ENCODE data around the gene YBX1.

DNA sequence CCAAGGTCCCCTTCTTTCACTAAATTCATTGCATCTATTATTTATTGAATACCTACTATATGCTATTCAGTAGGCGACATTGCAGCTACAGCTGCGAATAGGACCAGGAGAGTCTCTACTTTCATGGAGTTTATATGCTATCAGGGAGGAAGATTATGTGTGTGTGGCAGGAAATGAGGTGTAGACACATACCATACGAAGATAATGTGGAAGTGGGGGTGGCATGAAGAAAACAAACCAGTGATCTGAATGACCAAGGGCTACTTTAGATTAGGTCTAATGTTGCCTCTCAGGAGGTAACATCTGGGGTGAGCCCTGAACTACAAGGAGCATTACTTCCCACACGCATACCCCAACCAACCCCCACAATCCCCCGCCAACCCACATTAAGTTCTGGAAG is 25.0 kb upstream of the YBX1 start:
- TF ChIP-seq, protein P1, sequence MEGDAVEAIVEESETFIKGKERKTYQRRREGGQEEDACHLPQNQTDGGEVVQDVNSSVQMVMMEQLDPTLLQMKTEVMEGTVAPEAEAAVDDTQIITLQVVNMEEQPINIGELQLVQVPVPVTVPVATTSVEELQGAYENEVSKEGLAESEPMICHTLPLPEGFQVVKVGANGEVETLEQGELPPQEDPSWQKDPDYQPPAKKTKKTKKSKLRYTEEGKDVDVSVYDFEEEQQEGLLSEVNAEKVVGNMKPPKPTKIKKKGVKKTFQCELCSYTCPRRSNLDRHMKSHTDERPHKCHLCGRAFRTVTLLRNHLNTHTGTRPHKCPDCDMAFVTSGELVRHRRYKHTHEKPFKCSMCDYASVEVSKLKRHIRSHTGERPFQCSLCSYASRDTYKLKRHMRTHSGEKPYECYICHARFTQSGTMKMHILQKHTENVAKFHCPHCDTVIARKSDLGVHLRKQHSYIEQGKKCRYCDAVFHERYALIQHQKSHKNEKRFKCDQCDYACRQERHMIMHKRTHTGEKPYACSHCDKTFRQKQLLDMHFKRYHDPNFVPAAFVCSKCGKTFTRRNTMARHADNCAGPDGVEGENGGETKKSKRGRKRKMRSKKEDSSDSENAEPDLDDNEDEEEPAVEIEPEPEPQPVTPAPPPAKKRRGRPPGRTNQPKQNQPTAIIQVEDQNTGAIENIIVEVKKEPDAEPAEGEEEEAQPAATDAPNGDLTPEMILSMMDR (tag by site-specific recombination; IDR thresholded peaks at IDR 0.05), result no peak
- no peak for TF ChIP-seq ZNF335 (tag by site-specific recombination; conservative IDR thresholded peaks at IDR 0.05)
- TF ChIP-seq ZNF114 (tag by site-specific recombination; IDR thresholded peaks at IDR 0.05), result no peak
- no peak for TF ChIP-seq ZBTB8A (tag by site-specific recombination; IDR thresholded peaks at IDR 0.05)
- no peak for TF ChIP-seq ZNF341 (tag by site-specific recombination; IDR thresholded peaks at IDR 0.05; ENCODE audit: low read depth)
- TF ChIP-seq, protein P2, sequence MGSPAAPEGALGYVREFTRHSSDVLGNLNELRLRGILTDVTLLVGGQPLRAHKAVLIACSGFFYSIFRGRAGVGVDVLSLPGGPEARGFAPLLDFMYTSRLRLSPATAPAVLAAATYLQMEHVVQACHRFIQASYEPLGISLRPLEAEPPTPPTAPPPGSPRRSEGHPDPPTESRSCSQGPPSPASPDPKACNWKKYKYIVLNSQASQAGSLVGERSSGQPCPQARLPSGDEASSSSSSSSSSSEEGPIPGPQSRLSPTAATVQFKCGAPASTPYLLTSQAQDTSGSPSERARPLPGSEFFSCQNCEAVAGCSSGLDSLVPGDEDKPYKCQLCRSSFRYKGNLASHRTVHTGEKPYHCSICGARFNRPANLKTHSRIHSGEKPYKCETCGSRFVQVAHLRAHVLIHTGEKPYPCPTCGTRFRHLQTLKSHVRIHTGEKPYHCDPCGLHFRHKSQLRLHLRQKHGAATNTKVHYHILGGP (tag by site-specific recombination; IDR thresholded peaks at IDR 0.05), result no peak
- no peak for TF ChIP-seq ZSCAN30 (tag by site-specific recombination; IDR thresholded peaks at IDR 0.05)
- TF ChIP-seq ZNF830 (tag by site-specific recombination; IDR thresholded peaks at IDR 0.05; ENCODE audit: low read depth), result no peak
- TF ChIP-seq, protein P3, sequence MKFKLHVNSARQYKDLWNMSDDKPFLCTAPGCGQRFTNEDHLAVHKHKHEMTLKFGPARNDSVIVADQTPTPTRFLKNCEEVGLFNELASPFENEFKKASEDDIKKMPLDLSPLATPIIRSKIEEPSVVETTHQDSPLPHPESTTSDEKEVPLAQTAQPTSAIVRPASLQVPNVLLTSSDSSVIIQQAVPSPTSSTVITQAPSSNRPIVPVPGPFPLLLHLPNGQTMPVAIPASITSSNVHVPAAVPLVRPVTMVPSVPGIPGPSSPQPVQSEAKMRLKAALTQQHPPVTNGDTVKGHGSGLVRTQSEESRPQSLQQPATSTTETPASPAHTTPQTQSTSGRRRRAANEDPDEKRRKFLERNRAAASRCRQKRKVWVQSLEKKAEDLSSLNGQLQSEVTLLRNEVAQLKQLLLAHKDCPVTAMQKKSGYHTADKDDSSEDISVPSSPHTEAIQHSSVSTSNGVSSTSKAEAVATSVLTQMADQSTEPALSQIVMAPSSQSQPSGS (tag by site-specific recombination; IDR thresholded peaks at IDR 0.05; ENCODE audit: low read depth), result no peak
- TF ChIP-seq ZNF19 (tag by site-specific recombination; IDR thresholded peaks at IDR 0.05; ENCODE audit: low read depth), result no peak
- no peak for TF ChIP-seq ZNF623 (tag by site-specific recombination; IDR thresholded peaks at IDR 0.05)

Measured in HEK293 (cell line).